Loucy (cell line): ENCODE measurements around the gene FARS2.
A peak's percentile ranks its signal among the peaks of the same experiment; 100 is the strongest.

Experiments
- H2AFZ ChIP-seq: fragments of 200-600 bp; sonication (generic); 2 replicates; pipeline ENCODE4 v1.6.0; 2016; ENCODE audit warnings: antibody characterized with exemption, mild to moderate bottlenecking, low read length, moderate library complexity
- H3F3A ChIP-seq: fragments of 200-600 bp; 2 replicates; pipeline ENCODE4 v1.6.0; 2016; ENCODE audit warnings: antibody characterized with exemption, low read depth, mild to moderate bottlenecking
- H3K27me3 ChIP-seq: fragments of 200-600 bp; sonication (generic); 2 replicates; pipeline ENCODE4 v1.6.1; 2014; ENCODE audit warnings: low read length, mild to moderate bottlenecking; ENCODE audit not compliant: insufficient read depth, poor library complexity, severe bottlenecking
- H3K36me3 ChIP-seq: fragments of 200-600 bp; sonication (generic); 2 replicates; pipeline ENCODE4 v1.6.1; 2016; ENCODE audit warnings: low read length; ENCODE audit not compliant: insufficient read depth
- H3K4me1 ChIP-seq: fragments of 200-600 bp; sonication (generic); 2 replicates; pipeline ENCODE4 v1.5.1; 2014; ENCODE audit warnings: low read length, mild to moderate bottlenecking; ENCODE audit not compliant: insufficient read depth, poor library complexity, severe bottlenecking
- H3K4me2 ChIP-seq: fragments of 200-600 bp; sonication (generic); 2 replicates; pipeline ENCODE4 v1.6.0; 2014; ENCODE audit warnings: antibody characterized with exemption, low read length, low read depth, mild to moderate bottlenecking; ENCODE audit not compliant: poor library complexity, severe bottlenecking
- H3K4me3 ChIP-seq: fragments of 200-600 bp; sonication (generic); 2 replicates; pipeline ENCODE4 v1.5.1; 2014; ENCODE audit warnings: low read length, mild to moderate bottlenecking, mixed read lengths; ENCODE audit not compliant: poor library complexity, severe bottlenecking
- H3K79me2 ChIP-seq: fragments of 200-600 bp; sonication (generic); 2 replicates; pipeline ENCODE4 v1.6.1; 2014; ENCODE audit warnings: low read length; ENCODE audit not compliant: insufficient read depth
- H3K9ac ChIP-seq: fragments of 200-600 bp; sonication (generic); 2 replicates; pipeline ENCODE4 v1.6.0; 2014; ENCODE audit warnings: mild to moderate bottlenecking, low read depth, low read length, moderate library complexity; ENCODE audit not compliant: poor library complexity, severe bottlenecking
- H3K9me2 ChIP-seq: fragments of 200-600 bp; sonication (generic); replicated peaks from 2 replicates; pipeline ENCODE4 v1.6.1; 2016; ENCODE audit warnings: low read depth, low read length, mixed read lengths
- H3K9me3 ChIP-seq: fragments of 200-600 bp; sonication (generic); 2 replicates; pipeline ENCODE4 v1.6.1; 2014; ENCODE audit warnings: mild to moderate bottlenecking, antibody characterized with exemption, low read length, low read depth; ENCODE audit not compliant: insufficient read depth
- H4K20me1 ChIP-seq: fragments of 200-600 bp; sonication (generic); 2 replicates; pipeline ENCODE4 v1.6.0; 2014; ENCODE audit warnings: antibody characterized with exemption, low read length, mild to moderate bottlenecking; ENCODE audit not compliant: insufficient read depth, poor library complexity, severe bottlenecking
- EZH2phosphoT487 ChIP-seq: fragments of 200-600 bp; IDR thresholded peaks from 2 replicates; pipeline ENCODE4 v1.6.1; 2018; ENCODE audit warnings: antibody characterized with exemption, mild to moderate bottlenecking, moderate library complexity, borderline replicate concordance
- TF ChIP-seq, protein P1 (sequence below): fragments of 200-600 bp; sonication (generic); conservative IDR thresholded peaks from 2 replicates; pipeline ENCODE4 v1.5.1; 2014; ENCODE audit warnings: mild to moderate bottlenecking, antibody characterized with exemption, low read length

The FARS2 gene

DNA sequence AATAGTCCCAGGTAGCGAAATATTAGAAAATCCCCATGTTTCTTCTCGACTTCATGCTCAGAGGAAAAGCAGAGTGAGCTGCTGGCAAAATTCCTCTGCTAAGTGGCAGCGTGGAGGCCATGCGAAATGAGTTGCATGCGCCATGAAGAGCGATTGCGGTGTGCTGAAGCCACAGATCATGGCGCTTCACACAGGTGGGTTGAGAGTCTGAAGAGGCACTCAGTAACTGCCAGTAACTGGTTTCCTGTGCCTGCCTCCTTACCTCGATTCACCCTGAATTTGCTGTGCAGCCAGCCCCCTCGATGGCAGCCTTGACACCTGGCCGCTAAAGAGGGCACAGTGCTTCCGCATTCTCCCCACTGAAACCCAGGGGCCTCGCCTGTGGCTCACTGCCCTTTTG, 443.9 kb downstream of the FARS2 start:
- no peak overlapping the region for H3K4me2 ChIP-seq
- no peak for TF ChIP-seq EZH2phosphoT487
- TF ChIP-seq, protein P1, sequence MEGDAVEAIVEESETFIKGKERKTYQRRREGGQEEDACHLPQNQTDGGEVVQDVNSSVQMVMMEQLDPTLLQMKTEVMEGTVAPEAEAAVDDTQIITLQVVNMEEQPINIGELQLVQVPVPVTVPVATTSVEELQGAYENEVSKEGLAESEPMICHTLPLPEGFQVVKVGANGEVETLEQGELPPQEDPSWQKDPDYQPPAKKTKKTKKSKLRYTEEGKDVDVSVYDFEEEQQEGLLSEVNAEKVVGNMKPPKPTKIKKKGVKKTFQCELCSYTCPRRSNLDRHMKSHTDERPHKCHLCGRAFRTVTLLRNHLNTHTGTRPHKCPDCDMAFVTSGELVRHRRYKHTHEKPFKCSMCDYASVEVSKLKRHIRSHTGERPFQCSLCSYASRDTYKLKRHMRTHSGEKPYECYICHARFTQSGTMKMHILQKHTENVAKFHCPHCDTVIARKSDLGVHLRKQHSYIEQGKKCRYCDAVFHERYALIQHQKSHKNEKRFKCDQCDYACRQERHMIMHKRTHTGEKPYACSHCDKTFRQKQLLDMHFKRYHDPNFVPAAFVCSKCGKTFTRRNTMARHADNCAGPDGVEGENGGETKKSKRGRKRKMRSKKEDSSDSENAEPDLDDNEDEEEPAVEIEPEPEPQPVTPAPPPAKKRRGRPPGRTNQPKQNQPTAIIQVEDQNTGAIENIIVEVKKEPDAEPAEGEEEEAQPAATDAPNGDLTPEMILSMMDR = no peak
- peaks cover 19% of the 10 kb centered on the region for H3K4me1 ChIP-seq
- H4K20me1 ChIP-seq = no peaks in the 10 kb centered on the region
- H3K4me3 ChIP-seq = no peak overlapping the region
- H3K9me2 ChIP-seq = no peaks in the 10 kb centered on the region
- H3K36me3 ChIP-seq = no peaks in the 10 kb centered on the region
- no peaks in the 10 kb centered on the region for H3K79me2 ChIP-seq
- no peaks in the 10 kb centered on the region for H3K27me3 ChIP-seq
- H3F3A ChIP-seq = no peaks in the 10 kb centered on the region
- no peak overlapping the region for H3K9ac ChIP-seq
- H2AFZ ChIP-seq = no peak overlapping the region
- no peaks in the 10 kb centered on the region for H3K9me3 ChIP-seq

DNA sequence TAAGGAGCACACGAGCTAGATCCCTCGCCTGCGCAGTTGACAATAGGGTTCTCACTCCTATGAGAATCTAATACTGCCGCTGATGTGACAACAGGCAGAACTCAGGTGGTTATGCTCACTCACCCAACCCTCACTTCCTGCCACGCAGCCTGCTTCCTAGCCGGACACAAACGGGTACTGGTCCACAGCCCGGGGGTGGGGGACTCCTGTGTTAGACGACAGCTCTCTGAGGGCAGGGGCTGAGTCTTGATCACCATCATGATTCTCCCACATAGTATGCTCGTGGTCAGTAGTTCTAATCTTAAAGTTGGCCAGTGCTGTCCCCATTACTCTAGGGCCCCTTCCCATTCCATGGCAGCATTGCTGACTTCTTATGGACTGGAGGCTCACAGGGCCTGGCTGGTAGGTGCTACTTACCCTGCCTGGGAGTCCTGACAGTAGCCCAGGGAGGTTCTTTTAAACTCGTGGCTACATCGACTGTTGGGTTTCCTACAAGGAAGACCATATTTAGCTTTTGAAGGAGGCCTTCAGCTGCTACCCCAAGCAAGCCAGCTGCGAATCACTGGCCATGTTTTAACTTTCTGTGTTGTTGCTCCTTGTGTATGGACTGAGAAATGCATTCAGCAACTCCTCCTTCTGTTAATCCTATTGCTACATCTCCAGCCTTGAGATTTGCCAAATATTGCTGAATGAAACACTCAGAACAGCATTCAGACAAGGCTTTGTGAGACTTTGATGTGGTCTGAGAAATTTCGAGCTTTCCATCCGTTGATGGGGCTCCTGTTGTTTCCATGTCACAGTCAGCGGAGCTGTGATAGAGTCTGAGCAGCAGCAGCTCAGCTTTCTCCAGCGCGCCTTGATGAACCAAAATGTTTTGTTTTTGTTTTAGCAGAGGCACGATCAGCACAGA, 445.1 kb downstream of the FARS2 start:
- H3K79me2 ChIP-seq = no peaks in the 10 kb centered on the region
- no peaks in the 10 kb centered on the region for H3K36me3 ChIP-seq
- H3K4me2 ChIP-seq = peak overlapping the region; percentile 9
- H3F3A ChIP-seq = no peaks in the 10 kb centered on the region
- H3K27me3 ChIP-seq = no peaks in the 10 kb centered on the region
- peaks cover 19% of the 10 kb centered on the region for H3K4me1 ChIP-seq
- no peak overlapping the region for H3K9ac ChIP-seq
- TF ChIP-seq, protein P1 = no peak
- no peak for TF ChIP-seq EZH2phosphoT487
- H3K9me2 ChIP-seq = no peaks in the 10 kb centered on the region
- H4K20me1 ChIP-seq = no peaks in the 10 kb centered on the region
- H2AFZ ChIP-seq = no peak overlapping the region
- H3K4me3 ChIP-seq = no peak overlapping the region
- no peaks in the 10 kb centered on the region for H3K9me3 ChIP-seq

DNA sequence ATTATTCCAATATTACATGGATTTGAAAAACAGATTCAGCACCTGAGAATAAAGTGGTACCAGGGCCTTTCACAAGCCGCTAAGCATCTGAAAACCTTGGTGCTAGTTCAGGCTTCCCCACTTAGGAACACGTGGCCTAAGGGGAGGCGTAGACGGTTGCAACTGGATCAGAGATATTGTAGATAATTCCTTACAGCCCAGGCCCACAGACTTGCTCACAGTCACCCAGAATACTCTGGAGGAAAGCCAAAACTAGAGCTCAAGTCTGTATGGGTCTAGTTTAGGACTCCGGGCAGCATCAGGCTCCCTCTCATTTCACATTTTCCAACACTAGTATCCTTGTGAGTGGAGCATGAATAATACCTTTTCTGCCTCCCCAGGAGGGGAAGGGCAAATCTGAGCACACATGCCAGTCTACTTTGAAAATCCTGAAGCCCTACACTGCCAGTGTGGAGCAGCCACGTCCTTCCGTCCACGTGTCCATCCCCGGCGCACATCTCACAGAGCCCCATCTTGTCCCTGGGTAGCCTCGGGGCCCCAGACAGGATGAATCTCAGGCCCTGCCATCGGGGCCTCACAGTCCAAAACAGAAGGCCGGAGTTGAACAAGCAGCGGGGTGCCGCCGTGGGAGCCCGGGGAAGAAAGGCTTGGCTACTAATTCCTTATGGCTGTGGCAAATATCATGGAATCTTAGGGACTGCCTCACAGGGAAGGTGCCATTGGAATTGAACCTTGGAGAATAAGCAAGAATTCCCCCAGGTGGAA, 446.1 kb downstream of the FARS2 start:
- Histone ChIP-seq H3K36me3 (no peaks in the 10 kb centered on the region), H3K79me2 (no peaks in the 10 kb centered on the region), H2AFZ (no peak overlapping the region), H3K27me3 (no peaks in the 10 kb centered on the region), H3K4me2 (no peak overlapping the region), H3F3A (no peaks in the 10 kb centered on the region), H3K9me3 (no peaks in the 10 kb centered on the region), H3K9ac (no peak overlapping the region), H3K9me2 (no peaks in the 10 kb centered on the region), H4K20me1 (no peaks in the 10 kb centered on the region), H3K4me3 (no peak overlapping the region), H3K4me1 (peaks cover 19% of the 10 kb centered on the region)
- TF ChIP-seq, protein P1 = no peak
- TF ChIP-seq EZH2phosphoT487 = no peak
